ENCODE measurements around the gene DKKL1. TPM values are rescaled to one million over a fixed set of nuclear protein-coding genes. Genes with fewer than 3 reads are reported as not detected.

Gene DKKL1
- polyA plus RNA-seq, 1 donor from 2014 or later = 1.1 TPM

Other genes with a start within 250 kb of the DKKL1 start
- gene LIN7B, start 249.5 kb upstream of the DKKL1 start, polyA plus RNA-seq = 8.3 TPM
- 2.6 TPM for gene C19orf73, start 244.7 kb upstream of the DKKL1 start, polyA plus RNA-seq
- not detected for gene PPFIA3, start 244.3 kb upstream of the DKKL1 start, polyA plus RNA-seq
- not detected for gene HRC, start 208.5 kb upstream of the DKKL1 start, polyA plus RNA-seq
- gene TRPM4, start 206.1 kb upstream of the DKKL1 start, polyA plus RNA-seq = not detected
- 11.6 TPM for gene SLC6A16, start 38.7 kb upstream of the DKKL1 start, polyA plus RNA-seq
- gene CD37, start 28.5 kb upstream of the DKKL1 start, polyA plus RNA-seq = 754 TPM
- 6.3 TPM for gene TEAD2, start 1.5 kb upstream of the DKKL1 start, polyA plus RNA-seq
- gene KASH5, start 24.4 kb downstream of the DKKL1 start, polyA plus RNA-seq = not detected
- gene PTH2, start 59.6 kb downstream of the DKKL1 start, polyA plus RNA-seq = not detected
- not detected for gene GFY, start 61.5 kb downstream of the DKKL1 start, polyA plus RNA-seq
- not detected for gene SLC17A7, start 77.7 kb downstream of the DKKL1 start, polyA plus RNA-seq
- 98.8 TPM for gene PIH1D1, start 87.9 kb downstream of the DKKL1 start, polyA plus RNA-seq
- gene ALDH16A1, start 89.3 kb downstream of the DKKL1 start, polyA plus RNA-seq = 67.5 TPM
- 24.3 TPM for gene FLT3LG, start 110.3 kb downstream of the DKKL1 start, polyA plus RNA-seq
- 3,792 TPM for gene RPL13A, start 123.7 kb downstream of the DKKL1 start, polyA plus RNA-seq
- gene RPS11, start 132.6 kb downstream of the DKKL1 start, polyA plus RNA-seq = 3,702 TPM
- gene FCGRT, start 148.8 kb downstream of the DKKL1 start, polyA plus RNA-seq = 60.8 TPM
- 3.1 TPM for gene RCN3, start 164.1 kb downstream of the DKKL1 start, polyA plus RNA-seq
- 144 TPM for gene NOSIP, start 216.7 kb downstream of the DKKL1 start, polyA plus RNA-seq
- 0.26 TPM for gene PRRG2, start 217.4 kb downstream of the DKKL1 start, polyA plus RNA-seq
- gene PRR12, start 227.3 kb downstream of the DKKL1 start, polyA plus RNA-seq = 0.70 TPM